GM06990 (cell line): ENCODE measurements around the gene COL19A1.
"Not testable (repeated sequence)": the region's sequence is repeated elsewhere in the genome, so short reads cannot be mapped to it uniquely, and the experiment has no call there.

ENCODE experiments used
- DNase-seq: peaks from one replicate; pipeline ENCODE4 v3.0.0-alpha.2; 2011; ENCODE audit not compliant: insufficient read length; ENCODE audit errors: extremely low read depth
- H3K27me3 ChIP-seq: replicated peaks from 2 replicates; pipeline ENCODE4 v1.6.0; 2011; ENCODE audit warnings: low read length; ENCODE audit not compliant: control insufficient read depth, insufficient read depth
- H3K36me3 ChIP-seq: 2 replicates; pipeline ENCODE4 v1.5.1; 2011; ENCODE audit warnings: low read length; ENCODE audit not compliant: control insufficient read depth, insufficient read depth
- H3K4me3 ChIP-seq: replicated peaks from 2 replicates; pipeline ENCODE4 v1.5.1; 2011; ENCODE audit warnings: low read depth, mild to moderate bottlenecking, control low read depth, low read length
- TF ChIP-seq, protein P1 (sequence below): IDR thresholded peaks from 2 replicates; pipeline ENCODE4 v1.5.1; 2011; ENCODE audit warnings: low read length, control low read depth, mild to moderate bottlenecking, inconsistent platforms; ENCODE audit not compliant: insufficient read depth, poor library complexity, severe bottlenecking

The COL19A1 gene

DNA sequence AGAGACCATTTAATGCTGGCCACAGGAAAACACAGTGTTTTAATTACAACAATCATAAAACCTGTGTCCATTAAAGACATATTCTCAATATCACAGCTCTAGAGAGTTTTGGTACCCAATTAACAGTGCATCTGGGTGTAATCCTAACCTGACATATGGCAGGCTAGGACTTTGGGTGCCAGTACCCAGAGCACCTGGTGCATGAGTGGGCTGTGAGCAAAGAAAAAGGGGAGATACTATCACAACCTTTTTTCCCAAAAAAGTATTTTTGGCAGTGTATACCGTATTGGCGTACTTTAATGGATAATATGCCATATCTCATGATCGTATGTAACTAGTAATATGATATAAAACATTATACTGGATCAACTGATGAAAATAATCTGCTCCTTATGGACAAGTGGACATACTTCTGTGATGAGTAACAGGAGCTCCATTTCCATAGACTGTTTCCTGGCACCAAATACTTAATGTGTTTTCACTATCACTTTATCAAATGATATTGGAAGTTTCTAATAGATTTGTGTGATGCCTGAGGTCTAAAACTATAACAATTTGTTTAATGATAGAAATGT, 91.7 kb downstream of the COL19A1 start:
- Histone ChIP-seq H3K27me3 (no peaks in the 10 kb centered on the region), H3K36me3 (no peaks in the 10 kb centered on the region; the same call in 1 of the 2 replicates), H3K4me3 (no peak overlapping the region)
- TF ChIP-seq, protein P1, sequence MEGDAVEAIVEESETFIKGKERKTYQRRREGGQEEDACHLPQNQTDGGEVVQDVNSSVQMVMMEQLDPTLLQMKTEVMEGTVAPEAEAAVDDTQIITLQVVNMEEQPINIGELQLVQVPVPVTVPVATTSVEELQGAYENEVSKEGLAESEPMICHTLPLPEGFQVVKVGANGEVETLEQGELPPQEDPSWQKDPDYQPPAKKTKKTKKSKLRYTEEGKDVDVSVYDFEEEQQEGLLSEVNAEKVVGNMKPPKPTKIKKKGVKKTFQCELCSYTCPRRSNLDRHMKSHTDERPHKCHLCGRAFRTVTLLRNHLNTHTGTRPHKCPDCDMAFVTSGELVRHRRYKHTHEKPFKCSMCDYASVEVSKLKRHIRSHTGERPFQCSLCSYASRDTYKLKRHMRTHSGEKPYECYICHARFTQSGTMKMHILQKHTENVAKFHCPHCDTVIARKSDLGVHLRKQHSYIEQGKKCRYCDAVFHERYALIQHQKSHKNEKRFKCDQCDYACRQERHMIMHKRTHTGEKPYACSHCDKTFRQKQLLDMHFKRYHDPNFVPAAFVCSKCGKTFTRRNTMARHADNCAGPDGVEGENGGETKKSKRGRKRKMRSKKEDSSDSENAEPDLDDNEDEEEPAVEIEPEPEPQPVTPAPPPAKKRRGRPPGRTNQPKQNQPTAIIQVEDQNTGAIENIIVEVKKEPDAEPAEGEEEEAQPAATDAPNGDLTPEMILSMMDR: no peak
- DNase-seq: no peak

- H3K27me3 ChIP-seq: no peaks in the 10 kb centered on the region
- no peak for DNase-seq
- H3K36me3 ChIP-seq: no peaks in the 10 kb centered on the region; the same call in 1 of the 2 replicates
- TF ChIP-seq, protein P1: no peak
- H3K4me3 ChIP-seq: no peak overlapping the region
These were observed 92.6 kb downstream of the COL19A1 start for GRCh38 chr6:69958978-69959377.

GRCh38 chr6:69965974-69966373, 99.6 kb downstream of the COL19A1 start:
- H3K4me3 ChIP-seq, H3K36me3 ChIP-seq, H3K27me3 ChIP-seq, DNase-seq: not testable (repeated sequence)

DNA sequence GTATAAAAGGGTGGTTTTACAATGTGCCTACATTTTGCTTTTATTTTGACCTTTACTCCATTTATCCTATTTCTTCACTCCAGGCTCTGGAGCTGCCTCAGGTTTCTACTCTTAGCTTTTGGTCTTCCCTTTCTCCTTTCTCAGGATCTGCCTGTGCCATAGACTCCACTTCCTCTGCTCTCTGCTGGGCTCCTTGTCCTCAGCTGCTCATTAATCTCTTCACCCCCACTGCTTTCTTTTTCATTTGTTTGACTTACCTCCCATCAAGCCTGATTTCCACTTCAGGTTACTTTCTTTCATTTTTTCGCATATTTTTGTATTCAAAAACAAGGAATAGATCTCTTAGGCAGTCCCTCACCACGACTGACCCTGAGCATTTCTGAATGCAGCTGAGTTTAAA, 106.8 kb downstream of the COL19A1 start:
- TF ChIP-seq, protein P1: no peak
- no peak for DNase-seq
- no peaks in the 10 kb centered on the region; the same call in 1 of the 2 replicates for H3K36me3 ChIP-seq
- no peak overlapping the region for H3K4me3 ChIP-seq
- H3K27me3 ChIP-seq: no peaks in the 10 kb centered on the region

GRCh38 chr6:69973763-69974162, 107.4 kb downstream of the COL19A1 start:
- no peak for DNase-seq
- Histone ChIP-seq H3K4me3 (no peak overlapping the region), H3K27me3 (no peaks in the 10 kb centered on the region), H3K36me3 (no peaks in the 10 kb centered on the region; the same call in 1 of the 2 replicates)
- TF ChIP-seq, protein P1: no peak

DNA sequence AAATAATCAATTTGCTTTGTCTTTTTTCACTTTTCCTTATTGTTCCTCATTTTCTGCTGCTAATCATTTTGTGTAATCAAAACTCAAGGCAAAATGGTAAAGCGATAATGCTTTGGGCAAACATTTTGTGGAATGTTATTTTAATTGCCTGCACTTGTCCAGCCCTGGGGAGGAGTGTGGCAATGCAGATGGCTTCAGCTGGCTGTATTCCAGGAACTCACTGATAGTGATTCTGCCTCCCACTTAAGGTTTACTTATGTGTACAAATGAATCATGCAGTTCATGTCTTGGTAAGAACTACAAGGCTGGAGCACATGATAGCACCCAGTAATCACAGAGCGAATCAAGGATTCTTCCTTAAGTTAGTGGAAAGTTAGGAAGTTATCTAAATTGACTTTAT, 107.8 kb downstream of the COL19A1 start:
- TF ChIP-seq, protein P1: no peak
- no peak for DNase-seq
- H3K36me3 ChIP-seq: no peaks in the 10 kb centered on the region; the same call in 1 of the 2 replicates
- H3K4me3 ChIP-seq: no peak overlapping the region
- H3K27me3 ChIP-seq: no peaks in the 10 kb centered on the region
